Measurements from ENCODE around the gene SCFD2.
"Not testable (repeated sequence)": the region's sequence is repeated elsewhere in the genome, so short reads cannot be mapped to it uniquely, and the experiment has no call there.

The SCFD2 gene

GRCh38 chr4:53162969-53163368 is 202.9 kb downstream of the SCFD2 start:
- no peak for ATAC-seq
- Mint-ChIP-seq H3K9me3 (peaks cover 4% of the 10 kb centered on the region), H3K36me3 (peaks cover 47% of the 10 kb centered on the region), H3K27me3 (no peaks in the 10 kb centered on the region), H3K4me3 (no peak overlapping the region), H3K27ac (no peak overlapping the region), H3K4me1 (peaks cover 8% of the 10 kb centered on the region)

DNA sequence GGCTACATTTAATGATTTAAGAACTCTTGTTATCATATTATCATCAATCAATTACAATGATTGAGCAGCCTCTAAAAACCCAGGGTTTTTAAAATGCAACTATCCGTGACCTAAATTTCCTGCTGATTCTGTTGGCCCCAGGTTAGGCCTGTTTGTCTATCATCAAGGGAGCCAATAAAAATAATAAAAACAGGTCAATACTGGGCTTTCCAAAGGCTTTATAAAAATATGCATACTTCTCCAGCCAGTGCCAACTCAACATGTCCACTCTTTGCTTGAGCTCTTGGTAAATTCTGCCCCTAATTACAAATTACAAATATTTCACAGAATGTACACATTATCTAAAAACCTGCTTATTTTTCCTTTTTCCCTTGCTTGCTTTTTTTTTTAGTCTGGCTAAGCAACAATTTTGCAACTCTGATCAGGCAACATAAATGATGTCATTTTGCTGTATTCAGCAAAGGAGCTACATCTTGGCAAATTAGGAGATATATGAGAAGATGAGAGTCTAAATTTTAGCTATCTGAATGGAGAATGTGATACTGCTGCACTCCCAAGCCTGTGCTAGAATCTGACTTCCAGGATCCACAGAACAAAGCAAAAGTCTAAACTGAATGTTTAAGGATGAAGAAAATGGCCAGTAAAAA is 204.0 kb downstream of the SCFD2 start:
- Mint-ChIP-seq H3K4me1 (peaks cover 8% of the 10 kb centered on the region), H3K27me3 (no peaks in the 10 kb centered on the region), H3K9me3 (peaks cover 1% of the 10 kb centered on the region), H3K36me3 (peaks cover 44% of the 10 kb centered on the region), H3K4me3 (no peak overlapping the region), H3K27ac (no peak overlapping the region)
- no peak for ATAC-seq

- Mint-ChIP-seq H3K9me3 (no peaks in the 10 kb centered on the region), H3K27ac (no peak overlapping the region), H3K36me3 (peaks cover 37% of the 10 kb centered on the region), H3K4me1 (peaks cover 8% of the 10 kb centered on the region), H3K4me3 (no peak overlapping the region), H3K27me3 (no peaks in the 10 kb centered on the region)
- no peak for ATAC-seq
Observed at GRCh38 chr4:53161051-53161786, 204.6 kb downstream of the SCFD2 start.

DNA sequence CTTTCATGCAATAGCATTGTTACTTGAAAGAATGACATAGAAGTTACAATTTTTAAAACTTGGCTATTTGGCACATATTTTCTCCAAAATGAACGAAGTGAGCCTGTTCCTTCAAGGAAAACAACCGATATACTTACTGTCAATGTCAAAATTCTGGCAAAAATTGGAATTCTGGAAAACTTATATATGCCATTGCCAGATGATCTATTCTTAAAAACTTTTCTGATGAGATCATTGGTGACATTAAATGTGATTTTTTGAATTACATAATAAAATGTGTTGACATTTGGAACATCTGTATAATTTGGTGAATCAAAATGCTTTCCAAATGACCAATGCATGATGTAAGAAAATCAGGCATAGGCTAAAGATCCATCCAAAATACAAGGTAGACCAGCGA is 209.0 kb downstream of the SCFD2 start:
- Mint-ChIP-seq H3K9me3 (peaks cover 11% of the 10 kb centered on the region), H3K4me3 (no peak overlapping the region), H3K27me3 (no peaks in the 10 kb centered on the region), H3K36me3 (peaks cover 61% of the 10 kb centered on the region), H3K27ac (no peak overlapping the region), H3K4me1 (peaks cover 15% of the 10 kb centered on the region)
- ATAC-seq: no peak

DNA sequence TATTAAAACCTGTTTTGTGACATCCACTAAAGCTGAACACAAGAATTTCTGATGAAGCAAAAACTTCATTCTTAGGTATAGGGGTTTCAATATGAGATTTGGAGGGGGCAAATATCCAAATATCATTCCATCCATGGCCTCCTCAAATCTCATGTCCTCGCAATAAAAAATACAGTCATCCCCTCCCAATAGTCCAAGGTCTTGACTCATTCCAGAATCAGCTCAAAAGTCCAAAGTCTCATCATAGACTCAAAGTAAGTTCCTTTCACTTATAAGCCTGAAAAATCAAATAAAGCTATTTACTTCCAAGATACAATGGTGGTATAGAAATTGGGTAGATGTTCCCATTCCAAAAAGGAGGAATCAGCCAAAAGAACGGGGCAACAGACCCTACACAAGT is 213.4 kb downstream of the SCFD2 start:
- Mint-ChIP-seq H3K4me3 (no peak overlapping the region), H3K9me3 (peaks cover 11% of the 10 kb centered on the region), H3K36me3 (peaks cover 51% of the 10 kb centered on the region), H3K4me1 (peaks cover 18% of the 10 kb centered on the region), H3K27me3 (no peaks in the 10 kb centered on the region), H3K27ac (no peak overlapping the region)
- ATAC-seq: no peak

DNA sequence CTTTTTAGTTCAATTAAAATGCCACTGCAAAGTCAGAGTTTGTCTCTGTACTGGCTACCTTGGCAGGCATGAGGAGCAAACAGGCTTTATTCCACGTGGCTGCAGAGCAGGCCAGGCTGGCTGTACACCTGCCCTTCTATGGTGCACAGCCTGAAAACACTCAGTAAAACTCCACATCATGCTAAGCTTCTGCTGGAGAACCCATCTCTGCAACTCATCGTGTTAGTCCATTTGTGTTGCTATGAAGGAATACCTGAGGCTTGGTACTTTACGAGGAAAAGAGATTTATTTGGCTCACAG is 214.4 kb downstream of the SCFD2 start:
- peaks cover 18% of the 10 kb centered on the region for H3K4me1 Mint-ChIP-seq
- H3K36me3 Mint-ChIP-seq: peaks cover 51% of the 10 kb centered on the region
- no peak overlapping the region for H3K27ac Mint-ChIP-seq
- H3K9me3 Mint-ChIP-seq: peaks cover 11% of the 10 kb centered on the region
- H3K27me3 Mint-ChIP-seq: no peaks in the 10 kb centered on the region
- ATAC-seq: no peak
- no peak overlapping the region for H3K4me3 Mint-ChIP-seq

GRCh38 chr4:53150631-53151488 is 215.0 kb downstream of the SCFD2 start:
- no peaks in the 10 kb centered on the region for H3K27me3 Mint-ChIP-seq
- peaks cover 11% of the 10 kb centered on the region for H3K9me3 Mint-ChIP-seq
- no peak overlapping the region for H3K4me3 Mint-ChIP-seq
- peaks cover 18% of the 10 kb centered on the region for H3K4me1 Mint-ChIP-seq
- H3K36me3 Mint-ChIP-seq: peaks cover 51% of the 10 kb centered on the region
- no peak overlapping the region for H3K27ac Mint-ChIP-seq
- ATAC-seq: no peak

GRCh38 chr4:53147711-53148110 is 218.2 kb downstream of the SCFD2 start:
- no peak for ATAC-seq
- H3K36me3 Mint-ChIP-seq: peaks cover 40% of the 10 kb centered on the region

DNA sequence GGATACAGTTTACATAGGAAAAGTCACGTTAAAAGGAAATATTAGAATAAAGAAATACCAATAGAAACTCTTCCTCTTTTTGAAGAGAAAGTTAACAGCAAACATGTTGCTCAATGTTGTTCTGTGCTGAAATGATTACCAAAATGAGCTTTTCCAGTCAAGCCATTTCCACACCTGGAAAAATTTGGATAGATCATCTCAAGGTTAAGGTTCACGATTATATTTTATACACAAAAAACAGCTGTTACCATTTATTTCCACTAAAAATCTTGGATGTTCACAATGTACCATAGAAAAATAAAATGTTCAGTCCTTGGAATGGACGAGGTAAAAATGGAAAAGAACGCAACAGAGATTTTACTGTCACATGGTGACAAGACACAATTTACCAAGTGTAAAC is 218.7 kb downstream of the SCFD2 start:
- Mint-ChIP-seq H3K4me1 (peaks cover 15% of the 10 kb centered on the region), H3K27ac (no peak overlapping the region), H3K4me3 (no peak overlapping the region), H3K36me3 (peaks cover 38% of the 10 kb centered on the region), H3K27me3 (no peaks in the 10 kb centered on the region), H3K9me3 (no peaks in the 10 kb centered on the region)
- no peak for ATAC-seq

More at GRCh38 chr4:53147711-53148110, 218.2 kb downstream of the SCFD2 start:
- peaks cover 18% of the 10 kb centered on the region for H3K4me1 Mint-ChIP-seq
- no peaks in the 10 kb centered on the region for H3K9me3 Mint-ChIP-seq
- H3K4me3 Mint-ChIP-seq: no peak overlapping the region
- H3K27me3 Mint-ChIP-seq: no peaks in the 10 kb centered on the region
- no peak overlapping the region for H3K27ac Mint-ChIP-seq

DNA sequence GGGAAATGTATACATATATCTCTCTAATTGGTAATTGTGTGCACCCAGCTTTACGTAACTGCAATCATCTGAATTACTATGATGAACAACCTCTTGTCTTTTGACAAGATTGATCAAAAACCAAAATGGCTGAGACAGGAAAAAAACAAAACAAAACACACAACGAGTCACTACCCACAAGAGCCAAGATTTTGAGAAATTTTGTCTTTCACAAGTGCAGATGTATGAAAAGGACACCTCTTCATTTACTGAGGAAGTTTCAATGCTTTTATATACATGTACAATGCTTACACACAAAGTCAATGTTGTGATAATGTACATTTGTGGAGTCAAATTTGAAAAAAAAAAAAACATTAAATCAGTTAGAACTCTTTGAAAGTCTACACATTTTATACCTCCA is 224.6 kb downstream of the SCFD2 start:
- H3K36me3 Mint-ChIP-seq: peaks cover 58% of the 10 kb centered on the region
- no peaks in the 10 kb centered on the region for H3K27me3 Mint-ChIP-seq
- no peaks in the 10 kb centered on the region for H3K9me3 Mint-ChIP-seq
- no peak for ATAC-seq
- H3K4me1 Mint-ChIP-seq: no peaks in the 10 kb centered on the region
- no peak overlapping the region for H3K27ac Mint-ChIP-seq
- no peak overlapping the region for H3K4me3 Mint-ChIP-seq

GRCh38 chr4:53139256-53139655 is 226.6 kb downstream of the SCFD2 start:
- not testable (repeated sequence) for H3K4me1 Mint-ChIP-seq, H3K27ac Mint-ChIP-seq, H3K27me3 Mint-ChIP-seq, ATAC-seq, H3K9me3 Mint-ChIP-seq, H3K4me3 Mint-ChIP-seq
- peaks cover 49% of the 10 kb centered on the region for H3K36me3 Mint-ChIP-seq

DNA sequence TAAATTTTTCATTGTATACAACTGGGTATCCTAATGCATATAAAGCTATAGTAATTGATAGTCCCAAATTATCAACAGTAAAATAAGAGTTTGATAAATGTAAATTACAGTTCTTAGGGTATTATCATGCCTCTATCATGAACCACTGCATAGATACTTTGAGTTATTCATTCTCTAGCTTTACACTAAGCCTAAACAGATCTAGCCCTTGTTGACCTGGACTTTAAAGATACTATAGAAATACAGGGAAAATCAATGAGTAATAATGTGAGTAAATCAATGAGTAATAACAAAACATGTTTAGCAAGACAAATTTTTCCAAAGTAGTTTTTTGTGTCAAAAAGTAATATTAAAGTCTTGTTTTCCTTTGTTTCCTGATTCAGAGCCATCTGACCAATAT is 228.4 kb downstream of the SCFD2 start:
- ATAC-seq: no peak
- Mint-ChIP-seq H3K27me3 (no peaks in the 10 kb centered on the region), H3K36me3 (peaks cover 53% of the 10 kb centered on the region), H3K27ac (no peak overlapping the region), H3K4me1 (no peaks in the 10 kb centered on the region), H3K9me3 (no peaks in the 10 kb centered on the region), H3K4me3 (no peak overlapping the region)

DNA sequence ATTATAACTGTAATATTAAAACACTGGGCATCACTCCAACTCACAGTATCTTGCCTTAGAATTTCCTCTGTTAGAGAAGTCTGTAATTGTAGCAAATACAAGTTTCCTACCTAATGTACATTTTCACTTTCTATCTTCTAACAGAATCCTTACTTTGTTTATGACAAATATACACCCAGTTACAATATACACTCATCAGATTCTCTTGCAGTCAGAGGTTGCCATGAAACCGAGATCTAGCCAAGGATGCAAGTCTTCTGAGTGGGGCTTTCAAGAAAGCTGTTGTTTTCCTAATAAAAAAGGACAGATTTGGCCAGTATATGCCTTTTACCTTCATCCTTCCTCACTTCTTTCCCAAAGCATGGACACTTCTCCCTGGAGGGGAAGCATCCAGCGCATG is 228.9 kb downstream of the SCFD2 start:
- Mint-ChIP-seq H3K9me3 (no peaks in the 10 kb centered on the region), H3K4me1 (no peaks in the 10 kb centered on the region), H3K27me3 (no peaks in the 10 kb centered on the region), H3K4me3 (no peak overlapping the region), H3K36me3 (peaks cover 49% of the 10 kb centered on the region), H3K27ac (no peak overlapping the region)
- no peak for ATAC-seq

GRCh38 chr4:53132132-53132891 is 233.5 kb downstream of the SCFD2 start:
- no peaks in the 10 kb centered on the region for H3K4me1 Mint-ChIP-seq
- no peak for ATAC-seq

DNA sequence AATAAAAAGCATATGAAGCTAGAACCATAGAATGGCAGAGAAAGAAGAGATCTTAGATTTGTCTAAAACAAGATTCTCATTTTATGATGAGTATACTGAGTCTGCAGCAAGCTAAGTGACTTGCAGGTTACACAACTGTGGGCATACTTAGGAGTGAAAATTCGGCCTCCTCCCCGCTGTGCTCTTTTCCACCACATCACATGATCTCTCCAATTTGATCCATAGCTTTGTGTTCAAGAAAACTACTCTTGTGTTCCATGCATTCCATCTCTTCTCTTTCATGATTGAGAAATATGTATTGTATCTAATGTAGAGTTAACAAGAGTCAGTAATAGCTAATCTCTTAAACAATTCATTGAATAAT is 234.3 kb downstream of the SCFD2 start:
- H3K4me3 Mint-ChIP-seq: no peak overlapping the region
- H3K4me1 Mint-ChIP-seq: no peaks in the 10 kb centered on the region
- ATAC-seq: no peak
- peaks cover 22% of the 10 kb centered on the region for H3K36me3 Mint-ChIP-seq
- H3K27ac Mint-ChIP-seq: no peak overlapping the region
- no peaks in the 10 kb centered on the region for H3K27me3 Mint-ChIP-seq
- no peaks in the 10 kb centered on the region for H3K9me3 Mint-ChIP-seq

More at GRCh38 chr4:53132132-53132891, 233.5 kb downstream of the SCFD2 start:
- no peaks in the 10 kb centered on the region for H3K9me3 Mint-ChIP-seq
- H3K27ac Mint-ChIP-seq: no peak overlapping the region
- no peak overlapping the region for H3K4me3 Mint-ChIP-seq
- peaks cover 24% of the 10 kb centered on the region for H3K36me3 Mint-ChIP-seq
- no peaks in the 10 kb centered on the region for H3K27me3 Mint-ChIP-seq
